Central memory CD8-positive, alpha-beta T cell (primary cell): Measurements from ENCODE around the gene MACROD2.

Experiments
- ATAC-seq: fragments of 150-1000 bp; cut with Tn5 transposase; replicated peaks from 2 replicates; pipeline ENCODE4 v1.10.0; 2022; ENCODE audit warnings: mild to moderate bottlenecking, moderate FRiP score, moderate number of reproducible peaks; ENCODE audit not compliant: poor library complexity, severe bottlenecking; ENCODE audit errors: extremely low read depth
- DNase-seq, 2 donors: peaks; one replicate each; pipeline ENCODE4 v3.0.0; 2021; ENCODE audit warnings: low spot score in 2 of 2
- H3K27ac Mint-ChIP-seq: one replicate; pipeline ENCODE4 v1.8.0; 2022; ENCODE audit warnings: low read depth, mild to moderate bottlenecking, moderate library complexity, mixed read lengths
- H3K27me3 Mint-ChIP-seq: one replicate; pipeline ENCODE4 v1.8.0; 2022; ENCODE audit warnings: mixed read lengths
- H3K36me3 Mint-ChIP-seq: one replicate; pipeline ENCODE4 v1.8.0; 2022; ENCODE audit warnings: mild to moderate bottlenecking, moderate library complexity, mixed read lengths; ENCODE audit not compliant: insufficient read depth
- H3K4me1 Mint-ChIP-seq: one replicate; pipeline ENCODE4 v1.8.0; 2022; ENCODE audit warnings: mixed read lengths
- H3K4me3 Mint-ChIP-seq: one replicate; pipeline ENCODE4 v1.8.0; 2022; ENCODE audit warnings: mild to moderate bottlenecking, moderate library complexity, mixed read lengths
- H3K9me3 Mint-ChIP-seq: one replicate; pipeline ENCODE4 v1.8.0; 2022; ENCODE audit warnings: mixed read lengths

The MACROD2 gene

DNA sequence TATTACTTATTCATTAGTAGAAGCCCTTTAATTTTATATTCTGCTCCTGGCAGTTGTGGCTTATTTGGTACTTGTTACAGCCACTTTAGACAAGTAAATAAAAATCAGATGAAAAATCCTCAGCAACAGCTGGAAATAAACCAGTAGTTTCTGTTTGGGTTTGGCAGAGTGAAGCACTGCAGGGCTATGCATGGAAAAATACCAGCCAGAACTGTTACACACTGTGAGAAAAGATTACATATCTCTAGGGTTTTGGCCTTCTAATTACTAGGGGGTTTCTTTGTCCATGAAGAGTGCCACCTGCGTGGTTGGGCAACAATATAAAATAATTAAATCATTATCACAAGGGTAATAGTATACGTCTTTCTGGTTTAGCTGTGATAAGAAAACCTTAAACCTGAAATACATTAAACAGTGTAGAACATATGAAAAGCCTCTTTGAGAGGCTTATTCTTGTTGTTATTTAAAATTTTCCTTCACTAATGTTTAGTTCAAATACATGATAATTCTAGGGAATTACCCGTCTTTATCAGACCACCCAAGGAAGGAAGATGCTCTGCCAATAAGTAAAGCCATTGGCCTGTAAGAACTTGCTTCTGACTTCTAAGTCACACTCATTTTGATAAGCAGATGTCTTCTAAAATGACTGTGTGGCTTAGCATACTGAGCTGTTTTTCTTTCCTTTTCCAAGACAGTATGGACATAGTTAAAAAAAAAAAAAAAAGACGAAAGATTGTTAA, 662.1 kb downstream of the MACROD2 start:
- no peak overlapping the region for H3K4me3 Mint-ChIP-seq
- H3K36me3 Mint-ChIP-seq, result no peaks in the 10 kb centered on the region
- no peak for ATAC-seq
- no peaks in the 10 kb centered on the region for H3K4me1 Mint-ChIP-seq
- no peak for DNase-seq
- H3K9me3 Mint-ChIP-seq, result peaks cover 13% of the 10 kb centered on the region
- no peaks in the 10 kb centered on the region for H3K27me3 Mint-ChIP-seq
- H3K27ac Mint-ChIP-seq, result no peak overlapping the region

DNA sequence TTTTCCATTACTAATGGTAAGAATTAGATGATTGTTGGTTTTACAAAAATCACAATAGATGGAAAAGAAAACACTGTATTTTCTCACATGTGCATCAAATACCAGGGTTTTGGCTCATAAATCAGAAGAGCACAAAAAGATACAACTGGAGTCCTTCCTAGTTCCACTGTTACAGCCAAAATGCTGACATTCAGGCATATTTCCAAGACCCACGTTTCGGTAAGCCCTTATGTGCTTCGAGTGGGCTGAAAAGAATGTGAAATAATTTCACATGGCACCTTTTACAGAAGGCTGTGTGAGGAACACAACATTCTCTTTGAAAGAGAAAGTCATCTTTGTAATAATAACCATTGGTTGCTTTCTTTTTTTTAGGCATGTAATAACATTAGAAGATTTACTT, 668.8 kb downstream of the MACROD2 start:
- Mint-ChIP-seq H3K4me1 (no peaks in the 10 kb centered on the region), H3K27ac (no peak overlapping the region), H3K36me3 (no peaks in the 10 kb centered on the region), H3K4me3 (no peak overlapping the region), H3K27me3 (no peaks in the 10 kb centered on the region), H3K9me3 (peaks cover 16% of the 10 kb centered on the region)
- DNase-seq (no peak), ATAC-seq (no peak)

DNA sequence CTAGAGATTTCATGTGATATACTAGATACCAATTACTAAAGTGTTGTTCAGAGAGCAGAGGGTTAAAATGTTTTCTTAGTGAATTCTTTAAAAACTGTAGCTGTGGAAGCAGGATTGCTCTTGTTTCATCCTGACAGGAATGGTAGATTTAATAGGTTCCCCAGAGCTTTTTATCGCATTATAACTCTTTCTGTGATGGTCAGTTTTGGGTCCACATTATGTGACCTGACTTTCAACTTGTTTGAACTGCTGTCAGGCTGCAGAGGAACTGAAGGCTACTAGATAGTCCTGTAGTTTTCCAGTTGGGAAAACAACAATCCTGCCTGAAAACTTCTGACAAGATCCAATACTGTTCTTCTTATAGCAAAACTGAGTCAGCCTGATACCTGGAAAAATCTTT, 671.4 kb downstream of the MACROD2 start:
- no peak for DNase-seq
- Mint-ChIP-seq H3K4me3 (no peak overlapping the region), H3K36me3 (no peaks in the 10 kb centered on the region), H3K9me3 (peaks cover 11% of the 10 kb centered on the region), H3K27me3 (no peaks in the 10 kb centered on the region), H3K4me1 (no peaks in the 10 kb centered on the region), H3K27ac (no peak overlapping the region)
- ATAC-seq, result no peak

DNA sequence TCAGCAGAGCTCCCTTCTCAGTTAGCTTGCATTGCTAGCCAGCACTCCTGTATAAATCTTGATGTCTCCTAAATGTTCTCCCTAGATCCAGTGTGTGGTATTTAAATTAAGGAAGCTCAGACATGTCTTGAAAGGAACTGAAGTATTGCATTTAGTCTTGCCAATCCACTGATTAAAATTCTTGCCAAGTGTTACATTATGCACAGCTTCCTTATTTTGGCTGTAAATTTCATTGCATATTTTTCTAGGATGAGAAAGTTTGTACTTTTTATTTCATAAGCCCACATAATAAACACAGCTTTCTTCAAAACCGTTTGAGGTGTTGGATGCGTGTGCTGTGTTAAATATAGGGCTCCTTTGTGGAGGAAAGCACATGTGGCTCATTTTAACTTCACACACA, 671.9 kb downstream of the MACROD2 start:
- no peak overlapping the region for H3K4me3 Mint-ChIP-seq
- H3K36me3 Mint-ChIP-seq, result no peaks in the 10 kb centered on the region
- peaks cover 11% of the 10 kb centered on the region for H3K9me3 Mint-ChIP-seq
- no peaks in the 10 kb centered on the region for H3K27me3 Mint-ChIP-seq
- H3K4me1 Mint-ChIP-seq, result no peaks in the 10 kb centered on the region
- H3K27ac Mint-ChIP-seq, result no peak overlapping the region
- ATAC-seq (no peak), DNase-seq (no peak)

DNA sequence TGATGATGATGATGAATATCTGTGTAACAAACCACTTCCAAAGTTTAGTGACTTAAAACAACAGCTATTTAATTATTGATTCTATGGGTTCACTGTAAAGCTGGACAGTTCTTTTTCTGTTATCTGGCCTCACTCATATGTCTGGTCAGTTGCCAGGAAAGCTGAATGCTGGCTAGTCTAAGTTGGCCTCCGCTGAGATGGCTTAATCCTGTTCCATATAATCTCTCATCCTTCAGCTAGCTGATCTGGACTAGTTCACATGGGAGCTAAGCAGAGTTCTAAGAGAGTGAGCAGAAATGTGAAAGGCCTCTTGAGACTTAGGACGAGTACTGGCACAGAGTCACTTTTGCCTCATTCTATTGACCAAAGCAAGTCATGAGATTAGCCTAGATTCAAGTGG, 676.8 kb downstream of the MACROD2 start:
- H3K27me3 Mint-ChIP-seq, result no peaks in the 10 kb centered on the region
- H3K4me3 Mint-ChIP-seq, result no peak overlapping the region
- ATAC-seq, result no peak
- peaks cover 19% of the 10 kb centered on the region for H3K9me3 Mint-ChIP-seq
- H3K36me3 Mint-ChIP-seq, result no peaks in the 10 kb centered on the region
- no peaks in the 10 kb centered on the region for H3K4me1 Mint-ChIP-seq
- H3K27ac Mint-ChIP-seq, result no peak overlapping the region
- no peak for DNase-seq

DNA sequence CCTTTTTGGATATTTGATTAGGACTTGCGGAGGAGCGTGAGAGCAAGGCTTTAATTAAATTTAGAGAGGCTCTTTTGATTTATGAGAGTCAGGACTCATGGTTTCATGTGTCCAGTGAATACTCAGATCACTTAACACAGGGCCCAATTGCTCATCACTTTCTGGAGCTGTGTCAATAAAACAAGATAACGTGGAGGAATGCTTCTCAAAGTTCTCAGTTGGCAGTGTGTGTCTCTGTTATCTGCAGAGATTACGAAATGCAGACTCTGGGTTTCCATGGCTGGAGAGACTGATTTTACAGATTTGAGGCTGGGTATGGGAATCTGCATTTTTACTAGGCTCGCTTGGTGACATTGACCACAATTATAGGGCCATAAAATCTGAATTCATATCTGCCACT, 677.8 kb downstream of the MACROD2 start:
- DNase-seq (no peak), ATAC-seq (no peak)
- H3K4me1 Mint-ChIP-seq, result no peaks in the 10 kb centered on the region
- H3K27ac Mint-ChIP-seq, result no peak overlapping the region
- no peaks in the 10 kb centered on the region for H3K27me3 Mint-ChIP-seq
- peaks cover 19% of the 10 kb centered on the region for H3K9me3 Mint-ChIP-seq
- H3K36me3 Mint-ChIP-seq, result no peaks in the 10 kb centered on the region
- no peak overlapping the region for H3K4me3 Mint-ChIP-seq

DNA sequence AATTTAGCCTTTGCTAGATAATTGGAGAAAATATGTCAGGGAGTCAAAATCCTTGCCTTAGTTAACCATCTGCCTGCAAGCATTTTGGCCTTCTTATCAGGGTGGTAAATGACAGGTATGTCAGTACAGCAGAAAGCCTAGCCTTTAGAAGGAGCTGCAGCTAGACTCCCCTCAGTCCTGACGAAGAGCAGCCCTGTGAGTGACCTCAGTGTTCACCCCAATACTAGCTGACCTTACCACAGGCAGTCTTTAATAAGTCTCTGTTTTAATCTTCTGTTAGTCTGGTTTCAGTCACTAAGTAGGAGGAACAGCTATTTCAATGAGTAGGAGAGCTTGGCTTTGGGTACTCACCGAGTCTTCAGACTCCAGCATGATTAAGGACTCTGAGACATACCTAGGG, 682.1 kb downstream of the MACROD2 start:
- ATAC-seq, result no peak
- Mint-ChIP-seq H3K4me3 (no peak overlapping the region), H3K27ac (no peak overlapping the region), H3K36me3 (no peaks in the 10 kb centered on the region), H3K9me3 (peaks cover 23% of the 10 kb centered on the region), H3K4me1 (no peaks in the 10 kb centered on the region), H3K27me3 (no peaks in the 10 kb centered on the region)
- DNase-seq, result no peak

DNA sequence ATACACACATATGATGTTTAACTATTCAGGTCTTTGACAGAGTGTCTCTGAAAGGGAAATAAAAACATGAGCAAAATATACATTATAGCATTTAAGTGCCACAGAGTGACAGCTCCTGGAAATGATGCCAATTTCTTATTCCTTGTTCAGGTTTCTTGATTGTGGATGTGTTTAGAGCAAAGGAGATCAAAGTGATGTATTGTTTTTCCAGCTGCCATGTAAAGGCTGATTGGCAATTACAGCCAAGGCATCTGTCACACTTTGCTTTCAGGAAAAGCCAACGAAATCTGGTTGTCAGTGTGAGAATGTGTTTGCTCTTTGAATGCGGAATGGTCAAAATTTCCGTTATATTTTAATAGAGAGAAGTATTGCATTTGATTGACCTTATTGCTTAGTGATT, 689.9 kb downstream of the MACROD2 start:
- Mint-ChIP-seq H3K4me3 (no peak overlapping the region), H3K36me3 (no peaks in the 10 kb centered on the region), H3K4me1 (no peaks in the 10 kb centered on the region), H3K27me3 (no peaks in the 10 kb centered on the region), H3K9me3 (peaks cover 9% of the 10 kb centered on the region), H3K27ac (no peak overlapping the region)
- no peak for DNase-seq
- no peak for ATAC-seq

DNA sequence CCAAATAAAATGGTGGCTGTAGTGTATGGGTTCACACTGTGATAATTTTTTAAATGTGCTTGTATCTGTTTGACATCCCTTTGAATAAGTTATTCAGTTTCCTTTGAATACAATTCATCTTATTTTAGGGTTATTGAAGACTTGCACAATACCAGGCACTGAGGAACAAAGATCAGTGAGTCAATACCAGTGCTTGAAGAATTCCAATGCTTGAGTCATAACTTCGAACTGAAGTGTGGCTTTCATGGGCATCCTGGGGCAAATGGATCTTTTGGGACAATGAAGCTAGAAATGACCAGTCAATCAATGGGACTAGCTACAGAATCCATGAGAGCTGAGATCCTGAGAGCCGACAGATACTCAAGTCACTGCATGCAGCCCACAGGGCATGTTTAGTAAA, 692.0 kb downstream of the MACROD2 start:
- H3K27ac Mint-ChIP-seq, result no peak overlapping the region
- H3K4me3 Mint-ChIP-seq, result no peak overlapping the region
- no peak for ATAC-seq
- H3K27me3 Mint-ChIP-seq, result no peaks in the 10 kb centered on the region
- DNase-seq, result no peak
- no peaks in the 10 kb centered on the region for H3K36me3 Mint-ChIP-seq
- H3K4me1 Mint-ChIP-seq, result no peaks in the 10 kb centered on the region
- H3K9me3 Mint-ChIP-seq, result peaks cover 9% of the 10 kb centered on the region

DNA sequence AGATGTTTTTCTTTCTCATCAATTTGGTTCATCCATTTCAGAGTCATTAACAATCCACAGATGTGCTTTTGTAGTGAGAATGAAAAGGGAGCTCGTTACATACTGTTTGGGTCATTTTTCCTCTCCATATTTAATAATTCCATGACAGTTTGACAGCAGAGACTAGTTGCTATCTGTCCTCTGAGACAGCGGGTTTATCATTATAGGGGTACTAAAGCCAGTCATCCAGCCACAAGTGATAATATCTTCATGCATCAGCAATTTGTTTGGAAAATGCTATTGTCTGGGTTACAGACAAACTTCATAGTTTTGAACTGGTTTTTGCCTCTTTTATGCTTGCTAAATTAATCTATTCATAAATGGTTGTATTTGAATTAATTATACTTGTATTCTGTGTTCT, 692.7 kb downstream of the MACROD2 start:
- H3K4me1 Mint-ChIP-seq, result no peaks in the 10 kb centered on the region
- no peaks in the 10 kb centered on the region for H3K27me3 Mint-ChIP-seq
- H3K9me3 Mint-ChIP-seq, result peaks cover 9% of the 10 kb centered on the region
- no peak overlapping the region for H3K27ac Mint-ChIP-seq
- DNase-seq, result no peak
- no peak overlapping the region for H3K4me3 Mint-ChIP-seq
- H3K36me3 Mint-ChIP-seq, result no peaks in the 10 kb centered on the region
- ATAC-seq, result no peak

DNA sequence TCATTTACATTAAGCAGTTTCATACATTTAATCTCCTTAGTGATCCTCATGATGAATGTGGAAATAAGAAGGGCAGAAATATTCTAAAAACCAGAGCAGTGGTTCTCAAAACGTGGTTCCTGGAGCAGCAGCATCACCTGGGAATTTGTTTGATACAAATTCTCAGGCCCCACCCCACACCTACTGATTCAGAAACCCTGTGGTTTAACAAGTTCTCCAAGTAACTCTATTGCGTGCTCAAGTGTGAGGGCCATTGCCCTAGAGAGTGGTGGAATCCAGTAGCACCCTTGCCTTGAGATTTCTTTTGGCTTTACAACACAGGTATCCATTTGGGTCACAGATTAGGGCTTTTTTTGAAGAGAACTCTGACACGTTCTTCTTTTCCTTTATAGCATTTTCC, 696.7 kb downstream of the MACROD2 start:
- no peak overlapping the region for H3K4me3 Mint-ChIP-seq
- no peaks in the 10 kb centered on the region for H3K4me1 Mint-ChIP-seq
- peaks cover 9% of the 10 kb centered on the region for H3K9me3 Mint-ChIP-seq
- H3K27me3 Mint-ChIP-seq, result no peaks in the 10 kb centered on the region
- H3K36me3 Mint-ChIP-seq, result no peaks in the 10 kb centered on the region
- no peak for DNase-seq
- no peak overlapping the region for H3K27ac Mint-ChIP-seq
- ATAC-seq, result no peak

DNA sequence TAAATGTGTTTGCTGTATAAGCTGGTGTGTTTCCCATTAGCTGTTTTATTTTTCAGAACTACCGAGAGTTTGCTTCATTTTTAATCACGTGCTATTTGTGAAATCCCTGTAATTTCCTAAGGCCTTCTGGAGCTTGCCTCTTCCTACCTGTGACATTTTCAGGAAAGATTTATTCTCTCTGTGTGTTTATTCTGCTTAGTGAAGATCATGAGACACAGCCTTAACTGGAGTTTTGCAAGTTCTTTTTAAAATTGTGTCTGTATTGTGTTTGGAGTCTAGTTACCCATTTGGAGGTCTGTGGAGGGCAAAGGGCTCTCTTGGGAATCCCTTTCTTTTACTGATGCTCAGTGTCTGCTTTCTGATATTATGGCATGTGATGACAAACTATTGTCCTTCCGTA, 701.2 kb downstream of the MACROD2 start:
- Mint-ChIP-seq H3K4me1 (no peaks in the 10 kb centered on the region), H3K27ac (no peak overlapping the region), H3K36me3 (peaks cover 1% of the 10 kb centered on the region), H3K4me3 (no peak overlapping the region), H3K27me3 (no peaks in the 10 kb centered on the region), H3K9me3 (peaks cover 5% of the 10 kb centered on the region)
- ATAC-seq (no peak), DNase-seq (no peak)

DNA sequence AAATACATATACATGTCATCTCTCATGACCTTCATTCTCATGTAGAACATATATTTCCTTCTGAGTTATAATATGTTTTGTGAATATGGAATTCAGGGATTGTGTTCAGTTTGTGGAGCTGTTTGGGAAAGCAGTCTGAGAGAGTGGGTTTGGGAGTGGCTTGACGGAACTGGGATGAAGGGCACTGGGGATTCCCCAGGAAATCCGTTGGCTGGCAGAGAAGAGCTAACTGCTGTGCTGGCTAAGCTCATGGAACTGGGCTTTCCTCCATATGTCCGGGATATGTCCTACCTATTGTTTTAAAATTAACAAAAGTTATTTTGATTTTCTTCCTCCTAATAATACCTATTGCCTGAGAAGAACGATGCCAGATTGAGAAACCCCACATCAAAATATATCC, 701.6 kb downstream of the MACROD2 start:
- Mint-ChIP-seq H3K27me3 (no peaks in the 10 kb centered on the region), H3K36me3 (peaks cover 1% of the 10 kb centered on the region), H3K4me1 (no peaks in the 10 kb centered on the region), H3K9me3 (peaks cover 5% of the 10 kb centered on the region), H3K27ac (no peak overlapping the region), H3K4me3 (no peak overlapping the region)
- DNase-seq (no peak), ATAC-seq (no peak)

DNA sequence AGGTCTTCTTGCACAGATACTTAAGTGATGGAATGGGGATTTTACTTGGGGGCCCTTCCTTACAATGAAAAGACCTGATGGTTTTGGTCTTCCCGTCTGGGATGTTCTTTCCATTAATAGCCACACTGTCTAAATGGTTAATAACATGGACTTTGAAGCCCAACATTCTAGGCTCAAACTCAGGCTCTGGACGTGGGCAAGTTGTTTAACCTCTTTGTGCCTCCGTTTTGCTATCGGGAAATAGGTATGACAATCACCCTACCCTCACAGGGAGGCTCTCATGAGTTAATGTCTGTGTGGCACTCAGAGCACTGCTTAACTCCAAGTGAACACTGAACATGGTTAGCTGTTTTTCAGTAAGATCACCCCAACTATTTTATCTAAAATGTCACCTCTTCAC, 702.8 kb downstream of the MACROD2 start:
- peaks cover 10% of the 10 kb centered on the region for H3K9me3 Mint-ChIP-seq
- H3K4me1 Mint-ChIP-seq, result no peaks in the 10 kb centered on the region
- ATAC-seq (no peak), DNase-seq (no peak)
- peaks cover 1% of the 10 kb centered on the region for H3K36me3 Mint-ChIP-seq
- no peaks in the 10 kb centered on the region for H3K27me3 Mint-ChIP-seq
- no peak overlapping the region for H3K27ac Mint-ChIP-seq
- no peak overlapping the region for H3K4me3 Mint-ChIP-seq
